LNCAP (cell line): ENCODE results near the gene MYCBP2.

Source experiments
- CTCF ChIP-seq: fragments of 450-650 bp; IDR thresholded peaks from 2 replicates; pipeline ENCODE4 v1.5.1; 2017; ENCODE audit warnings: mild to moderate bottlenecking

MYCBP2 gene

DNA sequence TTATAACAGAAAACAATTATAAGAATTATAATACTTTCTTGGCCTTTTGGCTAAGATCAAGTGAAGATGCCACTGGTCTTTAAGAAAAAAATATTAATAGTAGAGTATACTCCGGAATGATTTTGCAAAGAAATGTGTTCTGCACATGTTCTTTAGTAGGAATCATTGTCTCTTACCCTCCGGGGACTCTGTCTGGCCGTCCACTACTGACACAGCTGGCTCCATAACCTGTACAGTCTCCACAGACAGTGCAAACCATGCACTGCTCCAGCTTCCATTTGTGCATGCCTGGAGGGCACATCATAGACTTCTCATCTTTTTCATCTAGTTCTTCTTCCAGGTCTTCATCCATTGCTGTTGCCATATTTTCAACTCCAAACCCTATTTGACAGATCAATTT lies 75.9 kb downstream of the MYCBP2 start:
- TF ChIP-seq CTCF, result no peak

DNA sequence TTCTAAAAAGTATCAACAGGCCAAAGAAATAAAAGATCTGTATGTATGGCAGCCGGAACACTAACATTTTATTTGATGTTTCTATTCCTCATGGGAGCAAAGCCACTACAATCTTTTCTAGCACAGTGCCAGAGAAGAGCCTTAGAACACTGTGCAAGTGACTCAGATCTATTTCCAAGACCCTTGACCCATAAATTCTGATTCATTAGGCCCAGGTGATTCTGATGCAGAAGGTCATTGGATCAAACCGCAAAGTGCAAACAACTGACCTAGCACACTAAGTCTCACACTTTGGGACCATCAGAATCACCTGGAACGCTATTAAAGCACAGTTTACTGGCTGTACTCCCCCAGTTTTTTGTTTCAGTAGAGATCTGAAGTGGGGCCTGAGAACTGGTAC lies 87.6 kb downstream of the MYCBP2 start:
- TF ChIP-seq CTCF, result no peak

DNA sequence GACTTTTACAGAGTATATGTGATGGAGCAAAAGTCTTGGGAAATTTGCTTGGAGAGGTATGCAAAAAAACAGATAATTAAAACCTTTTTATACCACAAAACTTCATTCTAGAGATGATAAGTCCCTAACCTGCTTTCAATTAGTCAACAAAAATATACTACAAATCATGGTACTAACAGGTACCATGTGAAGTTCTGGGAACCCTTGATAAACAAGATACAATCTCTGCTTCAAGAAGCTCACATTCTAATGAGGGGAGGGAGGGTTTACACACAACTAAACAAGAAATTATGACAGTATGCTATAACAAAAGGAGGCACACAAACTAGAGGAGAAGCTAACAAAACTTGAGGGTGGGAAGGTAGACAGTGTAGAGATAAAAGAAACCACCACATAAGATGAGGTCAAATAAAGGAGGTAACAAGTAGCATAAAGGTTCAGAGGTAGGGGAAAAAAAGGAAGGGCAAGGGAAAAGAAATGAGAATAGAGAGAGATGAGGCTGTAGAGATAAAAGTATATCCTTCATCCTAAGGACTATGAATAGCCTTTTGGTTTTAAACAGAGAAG lies 91.4 kb downstream of the MYCBP2 start:
- no peak for TF ChIP-seq CTCF

- no peak for TF ChIP-seq CTCF
These were observed 93.7 kb downstream of the MYCBP2 start for GRCh38 chr13:77233159-77233558.

DNA sequence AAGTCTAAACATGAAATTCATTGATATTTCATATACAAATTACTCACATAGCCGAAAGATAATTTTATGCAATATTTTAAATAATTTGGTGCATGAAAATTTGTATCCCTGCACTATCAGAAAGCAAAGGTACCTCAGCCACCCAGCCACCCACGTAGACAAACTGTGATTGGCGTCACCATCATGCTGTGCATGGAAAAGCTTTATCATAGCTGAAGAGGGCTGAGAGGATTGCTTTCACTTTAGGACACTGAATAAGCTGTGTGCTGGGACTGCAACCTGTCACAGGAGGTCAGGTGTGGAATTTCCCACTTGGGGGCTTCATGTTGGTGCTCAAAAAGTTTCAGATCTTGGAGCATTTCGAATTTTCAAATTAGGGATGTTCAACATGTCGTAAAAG lies 96.3 kb downstream of the MYCBP2 start:
- TF ChIP-seq CTCF, result no peak

DNA sequence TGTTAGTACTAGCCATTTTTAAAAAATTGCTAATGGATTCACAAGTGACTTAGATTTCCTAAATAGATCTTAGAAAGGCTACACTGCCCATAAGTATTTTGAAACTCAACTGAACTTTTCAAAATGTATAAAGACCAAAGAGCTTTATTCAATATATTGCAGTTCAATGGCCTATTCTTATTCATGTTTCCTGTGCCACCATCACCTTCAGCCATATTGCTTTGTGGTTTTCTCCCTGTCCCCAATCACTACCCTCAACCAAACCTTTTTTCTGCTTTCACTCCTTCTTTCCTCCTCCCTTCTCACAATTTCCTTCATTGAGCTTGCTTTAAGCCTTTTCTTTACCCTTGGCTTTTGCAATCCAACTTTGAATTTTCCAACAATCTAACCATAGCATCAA lies 100.9 kb downstream of the MYCBP2 start:
- no peak for TF ChIP-seq CTCF

DNA sequence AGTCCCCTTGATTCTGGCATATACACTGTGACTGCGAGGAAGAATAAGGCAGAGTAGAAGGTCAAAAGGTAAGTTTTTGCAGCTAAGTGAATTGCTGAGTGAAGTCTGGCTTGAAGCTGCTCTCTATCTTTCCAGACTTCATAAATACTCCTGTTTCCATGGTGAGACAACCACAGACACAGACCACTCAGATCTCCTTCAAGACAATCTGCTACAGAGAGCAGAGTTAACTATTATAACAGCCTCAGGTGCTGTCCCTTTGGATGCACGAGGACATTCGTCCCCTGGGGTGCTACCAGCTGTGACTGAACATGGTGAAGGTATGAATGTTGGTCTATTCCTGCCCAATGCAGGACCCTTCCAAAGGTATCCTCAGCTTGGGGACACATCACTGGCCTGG lies 104.0 kb downstream of the MYCBP2 start:
- TF ChIP-seq CTCF, result no peak

DNA sequence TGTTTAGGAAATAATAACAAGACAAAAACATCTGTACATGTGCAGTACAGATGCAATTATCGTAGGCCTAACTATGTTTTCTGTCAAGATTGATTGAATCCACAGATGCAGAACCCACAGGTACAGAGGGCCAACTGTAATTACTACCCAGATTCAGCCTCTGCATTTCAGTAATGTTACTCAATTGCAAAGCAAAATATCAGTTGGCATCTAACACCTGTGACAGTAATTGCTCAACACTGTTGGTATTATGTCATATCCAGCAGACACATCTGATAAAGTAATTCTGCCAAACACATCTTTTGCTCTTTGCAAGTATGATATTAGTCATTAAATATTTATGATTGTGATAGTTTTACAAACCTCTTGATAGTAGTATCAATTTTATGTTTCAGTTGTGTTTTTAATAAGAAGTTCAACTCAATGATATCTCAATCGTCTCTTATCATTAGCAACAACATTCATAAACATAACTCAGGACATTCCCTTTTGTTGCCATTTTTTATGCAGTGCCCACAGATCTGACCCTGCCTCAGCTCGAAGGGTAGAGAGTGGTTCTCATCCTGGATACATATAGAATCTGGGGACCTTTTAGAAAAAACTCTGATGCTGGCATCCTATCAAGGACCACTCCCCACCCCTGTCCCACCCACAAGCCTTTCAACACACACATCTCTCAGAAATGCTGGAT lies 104.7 kb downstream of the MYCBP2 start:
- TF ChIP-seq CTCF, result no peak
